Endothelial cell (in vitro differentiated cells): Measurements from ENCODE around the gene SP3. TPM values are rescaled to one million over a fixed set of nuclear protein-coding genes. Genes with fewer than 3 reads are reported as not detected.
A peak's percentile ranks its signal among the peaks of the same experiment; 100 is the strongest.

Experiments
- DNase-seq: peaks from one replicate; pipeline ENCODE4 v3.0.0; 2021; ENCODE audit warnings: low spot score
- H3K27ac Mint-ChIP-seq: one replicate; pipeline ENCODE4 v1.8.0; 2021; ENCODE audit warnings: mixed read lengths, inconsistent platforms; ENCODE audit not compliant: unreplicated experiment
- H3K27me3 Mint-ChIP-seq: one replicate; pipeline ENCODE4 v1.8.0; 2021; ENCODE audit warnings: mild to moderate bottlenecking, moderate library complexity, mixed read lengths, inconsistent platforms; ENCODE audit not compliant: unreplicated experiment
- H3K36me3 Mint-ChIP-seq: one replicate; pipeline ENCODE4 v1.8.0; 2021; ENCODE audit warnings: mild to moderate bottlenecking, low read depth, mixed read lengths, inconsistent platforms; ENCODE audit not compliant: unreplicated experiment
- H3K4me1 Mint-ChIP-seq: one replicate; pipeline ENCODE4 v1.8.0; 2021; ENCODE audit warnings: mild to moderate bottlenecking, mixed read lengths, inconsistent platforms; ENCODE audit not compliant: unreplicated experiment
- H3K4me3 Mint-ChIP-seq: one replicate; pipeline ENCODE4 v1.8.0; 2021; ENCODE audit warnings: mild to moderate bottlenecking, mixed read lengths, inconsistent platforms; ENCODE audit not compliant: unreplicated experiment
- H3K9me3 Mint-ChIP-seq: one replicate; pipeline ENCODE4 v1.8.0; 2021; ENCODE audit warnings: mixed read lengths, inconsistent platforms; ENCODE audit not compliant: unreplicated experiment
- CTCF ChIP-seq: fragments of 200-600 bp; sonication (generic); IDR thresholded peaks from one replicate; pipeline ENCODE4 v1.5.0; 2021; ENCODE audit warnings: antibody characterized with exemption; ENCODE audit not compliant: unreplicated experiment
- total RNA-seq: library from RNA; stranded (reverse); fragmentation: NEBNext Ultra II Directional; extraction: Animal tissue kit (Norgen Biotek cat#: 25700); gene quantifications from one replicate; pipeline ENCODE4 v1.2.1, GENCODE V29; 2021; ENCODE audit not compliant: unreplicated experiment

Gene SP3
- total RNA-seq, 1 donor from 2014 or later = 76.2 TPM

GRCh38 chr2:173884025-173884802 is 81.0 kb downstream of the SP3 start:
- peak; percentile 51 for TF ChIP-seq CTCF
- Mint-ChIP-seq H3K9me3 (peaks cover 6% of the 10 kb centered on the region), H3K4me1 (no peaks in the 10 kb centered on the region), H3K4me3 (no peak overlapping the region), H3K27me3 (peaks cover 3% of the 10 kb centered on the region), H3K36me3 (peaks cover 5% of the 10 kb centered on the region), H3K27ac (no peak overlapping the region)
- DNase-seq = peak; percentile 53

- DNase-seq = no peak
- Mint-ChIP-seq H3K4me3 (no peak overlapping the region), H3K36me3 (no peaks in the 10 kb centered on the region), H3K27me3 (peaks cover 3% of the 10 kb centered on the region), H3K4me1 (no peaks in the 10 kb centered on the region), H3K9me3 (no peaks in the 10 kb centered on the region), H3K27ac (no peak overlapping the region)
- no peak for TF ChIP-seq CTCF
Observed at GRCh38 chr2:173881886-173882285, 83.3 kb downstream of the SP3 start.

GRCh38 chr2:173881461-173881860 is 83.7 kb downstream of the SP3 start:
- Mint-ChIP-seq H3K36me3 (no peaks in the 10 kb centered on the region), H3K4me1 (no peaks in the 10 kb centered on the region), H3K9me3 (no peaks in the 10 kb centered on the region), H3K27me3 (peaks cover 3% of the 10 kb centered on the region), H3K4me3 (no peak overlapping the region), H3K27ac (no peak overlapping the region)
- no peak for TF ChIP-seq CTCF
- no peak for DNase-seq

GRCh38 chr2:173880561-173880960 is 84.6 kb downstream of the SP3 start:
- no peak for TF ChIP-seq CTCF
- Mint-ChIP-seq H3K36me3 (peaks cover 2% of the 10 kb centered on the region), H3K9me3 (no peaks in the 10 kb centered on the region), H3K4me1 (peaks cover 1% of the 10 kb centered on the region), H3K27ac (no peak overlapping the region), H3K4me3 (no peak overlapping the region), H3K27me3 (peaks cover 3% of the 10 kb centered on the region)
- DNase-seq = no peak

- H3K4me3 Mint-ChIP-seq = no peak overlapping the region
Observed at GRCh38 chr2:173876833-173877413, 88.2 kb downstream of the SP3 start.

More at GRCh38 chr2:173876833-173877413, 88.2 kb downstream of the SP3 start:
- Mint-ChIP-seq H3K27me3 (no peaks in the 10 kb centered on the region), H3K27ac (no peak overlapping the region), H3K36me3 (peaks cover 3% of the 10 kb centered on the region), H3K4me1 (peaks cover 24% of the 10 kb centered on the region), H3K9me3 (no peaks in the 10 kb centered on the region)
- no peak for TF ChIP-seq CTCF
- DNase-seq = no peak
